H9 (cell line): ENCODE results near the gene TEX35. TPM values are rescaled to one million over a fixed set of nuclear protein-coding genes. Genes with fewer than 3 reads are reported as not detected.

Experiments
- DNase-seq: peaks from one replicate; pipeline ENCODE4 v3.0.0-alpha.2; 2017
- H2AFZ ChIP-seq: one replicate; pipeline ENCODE4 v1.6.1; 2013; ENCODE audit warnings: mild to moderate bottlenecking, low read length, control low read depth, moderate library complexity
- H2AK5ac ChIP-seq: 2 replicates; pipeline ENCODE4 v1.6.1; 2013; ENCODE audit warnings: low read length, control low read depth, mixed read lengths; ENCODE audit not compliant: insufficient read length
- H2BK120ac ChIP-seq: one replicate; pipeline ENCODE4 v1.6.1; 2013; ENCODE audit warnings: low read depth, mild to moderate bottlenecking, low read length, control low read depth, inconsistent platforms; ENCODE audit not compliant: poor library complexity, severe bottlenecking
- H2BK12ac ChIP-seq: 2 replicates; pipeline ENCODE4 v1.6.1; 2013; ENCODE audit warnings: low read length, control low read depth, mixed read lengths, low read depth; ENCODE audit not compliant: insufficient read length
- H2BK15ac ChIP-seq: 2 replicates; pipeline ENCODE4 v1.6.1; 2013; ENCODE audit warnings: low read depth, low read length, control low read depth
- H2BK20ac ChIP-seq: one replicate; pipeline ENCODE4 v1.6.1; 2013; ENCODE audit warnings: low read depth, mild to moderate bottlenecking, low read length, control low read depth, inconsistent platforms; ENCODE audit not compliant: poor library complexity, severe bottlenecking
- H2BK5ac ChIP-seq: 2 replicates; pipeline ENCODE4 v1.6.1; 2013; ENCODE audit warnings: low read length, control low read depth, mixed read lengths; ENCODE audit not compliant: insufficient read length
- H3K14ac ChIP-seq: 2 replicates; pipeline ENCODE4 v1.6.1; 2013; ENCODE audit warnings: low read length, control low read depth; ENCODE audit not compliant: insufficient read depth
- H3K18ac ChIP-seq: 2 replicates; pipeline ENCODE4 v1.6.1; 2013; ENCODE audit warnings: low read depth, mild to moderate bottlenecking, mixed read lengths, low read length, control low read depth; ENCODE audit not compliant: insufficient read length
- H3K23ac ChIP-seq: 2 replicates; pipeline ENCODE4 v1.6.1; 2013; ENCODE audit warnings: low read length, control low read depth, mixed read lengths, low read depth; ENCODE audit not compliant: insufficient read length
- H3K23me2 ChIP-seq: 2 replicates; pipeline ENCODE4 v1.6.1; 2013; ENCODE audit warnings: low read depth, mild to moderate bottlenecking, mixed read lengths, low read length, control low read depth; ENCODE audit not compliant: insufficient read length, poor library complexity, severe bottlenecking
- H3K27ac ChIP-seq: 2 replicates; pipeline ENCODE4 v1.5.1; 2013; ENCODE audit warnings: low read length, control low read depth, mixed read lengths, low read depth; ENCODE audit not compliant: insufficient read length
- H3K27me3 ChIP-seq: 2 replicates; pipeline ENCODE4 v1.6.1; 2013; ENCODE audit warnings: low read length, control low read depth, inconsistent platforms; ENCODE audit not compliant: insufficient read depth
- H3K4ac ChIP-seq: 2 replicates; pipeline ENCODE4 v1.6.1; 2013; ENCODE audit warnings: low read depth, mild to moderate bottlenecking, control low read depth, inconsistent platforms, low read length, moderate library complexity
- H3K4me1 ChIP-seq: 2 replicates; pipeline ENCODE4 v1.6.1; 2013; ENCODE audit warnings: low read length, control low read depth, inconsistent platforms; ENCODE audit not compliant: insufficient read depth
- H3K4me2 ChIP-seq: 2 replicates; pipeline ENCODE4 v1.6.1; 2013; ENCODE audit warnings: low read length, control low read depth, mixed read lengths; ENCODE audit not compliant: insufficient read length, insufficient read depth
- H3K56ac ChIP-seq: 2 replicates; pipeline ENCODE4 v1.6.1; 2013; ENCODE audit warnings: low read depth, mild to moderate bottlenecking, mixed read lengths, low read length, control low read depth; ENCODE audit not compliant: insufficient read length
- H3K79me1 ChIP-seq: 2 replicates; pipeline ENCODE4 v1.6.1; 2013; ENCODE audit warnings: low read depth, mild to moderate bottlenecking, moderate library complexity, low read length, control low read depth, inconsistent platforms; ENCODE audit not compliant: insufficient read depth, poor library complexity, severe bottlenecking
- H3K79me2 ChIP-seq: 2 replicates; pipeline ENCODE4 v1.6.1; 2013; ENCODE audit warnings: low read length, control low read depth, inconsistent platforms; ENCODE audit not compliant: insufficient read depth
- H3K9ac ChIP-seq: 2 replicates; pipeline ENCODE4 v1.6.1; 2013; ENCODE audit warnings: low read length, control low read depth, mixed read lengths; ENCODE audit not compliant: insufficient read length; ENCODE audit errors: extremely low read depth
- H3K9me3 ChIP-seq: one replicate; pipeline ENCODE4 v1.6.1; 2013; ENCODE audit warnings: low read depth, low read length, inconsistent platforms; ENCODE audit not compliant: control insufficient read depth
- H3T11ph ChIP-seq: one replicate; pipeline ENCODE4 v1.6.1; 2013; ENCODE audit warnings: mild to moderate bottlenecking, low read length, control low read depth, inconsistent platforms
- H4K20me1 ChIP-seq: one replicate; pipeline ENCODE4 v1.6.1; 2013; ENCODE audit not compliant: control insufficient read depth, insufficient read length, insufficient read depth
- H4K5ac ChIP-seq: 2 replicates; pipeline ENCODE4 v1.6.1; 2013; ENCODE audit warnings: low read depth, mild to moderate bottlenecking, mixed read lengths, low read length, control low read depth; ENCODE audit not compliant: insufficient read length
- H4K8ac ChIP-seq: replicated peaks from 2 replicates; pipeline ENCODE4 v1.6.1; 2013; ENCODE audit warnings: low read length, control low read depth, mixed read lengths, low read depth; ENCODE audit not compliant: insufficient read length
- H4K91ac ChIP-seq: 2 replicates; pipeline ENCODE4 v1.6.1; 2013; ENCODE audit warnings: low read depth, mild to moderate bottlenecking, moderate library complexity, mixed read lengths, low read length, control low read depth; ENCODE audit not compliant: insufficient read length
- H3K27ac Mint-ChIP-seq, 3 experiments: 2 replicates in 2 of 3; 3 replicates in 1 of 3; pipeline ENCODE4 v1.8.0; 2020 to 2021; ENCODE audit warnings: mixed read lengths in 3 of 3, mild to moderate bottlenecking in 1 of 3, moderate library complexity in 1 of 3
- H3K27me3 Mint-ChIP-seq: 2 replicates; pipeline ENCODE4 v1.8.0; 2021; ENCODE audit warnings: low read depth, mild to moderate bottlenecking, moderate library complexity, mixed read lengths
- H3K36me3 Mint-ChIP-seq, 3 experiments: 2 replicates in 2 of 3; 3 replicates in 1 of 3; pipeline ENCODE4 v1.8.0; 2020 to 2021; ENCODE audit warnings: low read depth in 3 of 3, mixed read lengths in 3 of 3; ENCODE audit not compliant: insufficient read depth in 1 of 3
- H3K4me1 Mint-ChIP-seq, 2 experiments: 2 replicates each; pipeline ENCODE4 v1.8.0; 2020; ENCODE audit warnings: mixed read lengths in 2 of 2
- H3K4me3 Mint-ChIP-seq, 2 experiments: 2 replicates in 1 of 2; 3 replicates in 1 of 2; pipeline ENCODE4 v1.8.0; 2020 to 2021; ENCODE audit warnings: mild to moderate bottlenecking in 2 of 2, mixed read lengths in 2 of 2, moderate library complexity in 1 of 2
- H3K9me3 Mint-ChIP-seq, 2 experiments: 2 replicates in 1 of 2; 3 replicates in 1 of 2; pipeline ENCODE4 v1.8.0; 2020; ENCODE audit warnings: mild to moderate bottlenecking in 2 of 2, mixed read lengths in 2 of 2, moderate library complexity in 1 of 2
- CTCF ChIP-seq: fragments of 200-600 bp; sonication (generic); conservative IDR thresholded peaks from 3 replicates; pipeline ENCODE4 v1.8.0; 2021; ENCODE audit warnings: antibody characterized with exemption, mild to moderate bottlenecking
- WGBS: extraction: QIAGEN DNeasy Blood & Tissue Kit; methylation state at CpG from one replicate; pipeline ENCODE4 v1.1.7; 2013; ENCODE audit warnings: missing lambda C conversion rate, low lambda C conversion rate, mixed read lengths; ENCODE audit not compliant: insufficient read length; ENCODE audit errors: extremely low coverage; 5-methylcytosine and 5-hydroxymethylcytosine counted together
- long read RNA-seq: library from polyadenylated mRNA; unstranded; transcript quantifications from one replicate; pipeline ENCODE4 v2.0.0, GENCODE V29; 2020
- total RNA-seq: library from RNA; stranded (reverse); gene quantifications from 2 replicates; pipeline ENCODE4 v1.2.1, GENCODE V29; 2021

TEX35 gene
- total RNA-seq, result not detected in 2 replicates
- long read RNA-seq, result 0 reads

- no peaks in the 10 kb centered on the region for H3K79me1 ChIP-seq
- WGBS, result no CpG with 5 or more reads among the region's 19 CpGs
Measured at GRCh38 chr1:178512566-178513277, at the start of gene TEX35. Gene TEX35 (plus strand): TSS chr1:178513109. CDS start chr1:178513189, 80 bp downstream.

More at GRCh38 chr1:178512566-178513277, at the start of gene TEX35:
- Histone ChIP-seq H3K4me2 (no peak within 1 kb of the TSS), H3K4me1 (no peaks in the 10 kb centered on the region), H3K27me3 (no peaks in the 10 kb centered on the region), H2AFZ (no peak within 1 kb of the TSS), H2BK12ac (no peak within 1 kb of the TSS), H3K4ac (no peak within 1 kb of the TSS), H3K9ac (no peak within 1 kb of the TSS), H3K23ac (no peak within 1 kb of the TSS), H4K8ac (no peak within 1 kb of the TSS), H2BK5ac (no peak within 1 kb of the TSS), H3K27ac (no peak within 1 kb of the TSS), H4K91ac (no peak within 1 kb of the TSS), H2BK15ac (no peak within 1 kb of the TSS), H4K5ac (no peak within 1 kb of the TSS), H3K18ac (no peak within 1 kb of the TSS), H2BK20ac (no peak within 1 kb of the TSS), H3K56ac (no peak within 1 kb of the TSS), H3T11ph (no peak within 1 kb of the TSS), H4K20me1 (no peaks in the 10 kb centered on the region), H2BK120ac (no peak within 1 kb of the TSS), H3K14ac (no peak within 1 kb of the TSS), H3K79me2 (no peaks in the 10 kb centered on the region), H3K9me3 (no peaks in the 10 kb centered on the region), H3K23me2 (no peaks in the 10 kb centered on the region), H2AK5ac (no peak within 1 kb of the TSS)
- peaks cover 0 to 6% of the 10 kb centered on the region in 2 experiments; a peak in 2 of 4 replicates for H3K4me1 Mint-ChIP-seq
- peaks cover 2% of the 10 kb centered on the region for H3K27me3 Mint-ChIP-seq
- TF ChIP-seq CTCF, result no peak
- DNase-seq, result no peak
- H3K36me3 Mint-ChIP-seq, result no peaks in the 10 kb centered on the region
- H3K27ac Mint-ChIP-seq, result peak within 1 kb of the TSS in 1 of 3 experiments; percentile 70; a peak in 1 of 7 replicates
- H3K4me3 Mint-ChIP-seq, result no peak within 1 kb of the TSS
- H3K9me3 Mint-ChIP-seq, result no peaks in the 10 kb centered on the region
